Caco-2 (cell line): ENCODE results near the gene TMEM145. TPM values are rescaled to one million over a fixed set of nuclear protein-coding genes. Genes with fewer than 3 reads are reported as not detected.

Experiments
- BruUV-seq: library from RNA; stranded (reverse); fragments of 400-500 nt; replicated peaks from 2 replicates; lab custom pipeline; 2021; lab: Mats Ljungman, UMichigan
- CTCF ChIA-PET: fragments of 300-600 bp; sonication (Branson Sonifier 250); formaldehyde crosslinking; loops from one replicate; lab custom pipeline; 2022; ENCODE audit warnings: antibody characterized with exemption; lab: Charles Lee
- POLR2A ChIA-PET: fragments of 300-600 bp; sonication (Branson Sonifier 250); formaldehyde crosslinking; loops from one replicate; lab custom pipeline; 2022; ENCODE audit warnings: antibody characterized with exemption; lab: Charles Lee
- DNase-seq, 2 experiments: peaks; one replicate each; pipeline versions ENCODE4 v3.0.0 to v3.0.0-alpha.2; 2020 to 2022
- H3K27me3 ChIP-seq: replicated peaks from 2 replicates; pipeline ENCODE4 v1.6.0; 2011; ENCODE audit warnings: low read length; ENCODE audit not compliant: control insufficient read depth, insufficient read depth
- H3K36me3 ChIP-seq: 2 replicates; pipeline ENCODE4 v1.5.1; 2011; ENCODE audit warnings: low read length; ENCODE audit not compliant: control insufficient read depth, insufficient read depth
- H3K4me1 ChIP-seq: fragments of 250-450 bp; sonication (Bioruptor Pico); 2 replicates; pipeline ENCODE4 v1.5.1; 2020; ENCODE audit warnings: mild to moderate bottlenecking
- H3K4me3 ChIP-seq: 2 replicates; pipeline ENCODE4 v1.5.1; 2011; ENCODE audit warnings: low read depth, mild to moderate bottlenecking, control low read depth, low read length
- H3K9me3 ChIP-seq: fragments of 250-450 bp; sonication (Bioruptor Pico); 2 replicates; pipeline ENCODE4 v1.5.1; 2020; ENCODE audit warnings: mild to moderate bottlenecking, moderate library complexity
- H3K27ac Mint-ChIP-seq: one replicate; pipeline ENCODE4 v1.8.0; 2022; ENCODE audit warnings: mixed read lengths; ENCODE audit not compliant: unreplicated experiment
- H3K27me3 Mint-ChIP-seq: one replicate; pipeline ENCODE4 v1.8.0; 2022; ENCODE audit warnings: mixed read lengths; ENCODE audit not compliant: insufficient read depth, unreplicated experiment
- H3K36me3 Mint-ChIP-seq: one replicate; pipeline ENCODE4 v1.8.0; 2022; ENCODE audit warnings: mild to moderate bottlenecking, mixed read lengths; ENCODE audit not compliant: insufficient read depth, unreplicated experiment
- H3K4me1 Mint-ChIP-seq: one replicate; pipeline ENCODE4 v1.8.0; 2022; ENCODE audit warnings: low read depth, mixed read lengths; ENCODE audit not compliant: unreplicated experiment
- H3K4me3 Mint-ChIP-seq: one replicate; pipeline ENCODE4 v1.8.0; 2022; ENCODE audit warnings: mild to moderate bottlenecking, moderate library complexity, mixed read lengths; ENCODE audit not compliant: unreplicated experiment
- H3K9me3 Mint-ChIP-seq: one replicate; pipeline ENCODE4 v1.8.0; 2022; ENCODE audit warnings: mixed read lengths; ENCODE audit not compliant: unreplicated experiment
- CTCF ChIP-seq, 2 experiments: fragments of 200-600 bp in 1 of 2; IDR thresholded peaks; 1 replicate in 1 of 2; 2 replicates in 1 of 2; pipeline versions ENCODE4 v1.5.1 to v1.8.0; 2011 to 2022; ENCODE audit warnings: antibody characterized with exemption in 1 of 2, control low read depth in 1 of 2, inconsistent platforms in 1 of 2, low read depth in 1 of 2, low read length in 1 of 2, mild to moderate bottlenecking in 1 of 2, moderate library complexity in 1 of 2; ENCODE audit not compliant: insufficient read depth in 1 of 2, severe bottlenecking in 1 of 2, unreplicated experiment in 1 of 2
- intact Hi-C: fragments of 100-400 bp; cut with micrococcal nuclease; formaldehyde crosslinking; loops from one replicate; pipeline ENCODE4 v1.10.0; 2022; ENCODE audit not compliant: unreplicated experiment
- total RNA-seq: library from RNA; stranded (reverse); gene quantifications from 2 replicates; pipeline ENCODE4 v1.2.3, GENCODE V29; 2022

TMEM145 gene
- total RNA-seq, 1 experiment from 2014 or later, result 2.2 TPM

- Mint-ChIP-seq H3K36me3 (peaks cover 19% of the 10 kb centered on the region), H3K4me3 (no peak overlapping the region), H3K9me3 (no peaks in the 10 kb centered on the region), H3K4me1 (peaks cover 20% of the 10 kb centered on the region), H3K27ac (no peak overlapping the region), H3K27me3 (no peaks in the 10 kb centered on the region)
- intact Hi-C loops, result no loop called here
- BruUV-seq, result no TSS peak
- H3K27me3 ChIP-seq, result no peaks in the 10 kb centered on the region
- H3K4me1 ChIP-seq, result peaks cover 10% of the 10 kb centered on the region
- POLR2A ChIA-PET, result no interaction called here
- H3K36me3 ChIP-seq, result peaks cover 2% of the 10 kb centered on the region
- CTCF ChIA-PET, result no interaction called here
- no peak for DNase-seq
- H3K4me3 ChIP-seq, result no peak overlapping the region
- H3K9me3 ChIP-seq, result no peaks in the 10 kb centered on the region
- no peak for TF ChIP-seq CTCF (IDR thresholded peaks at IDR 0.05; ENCODE audit: insufficient read depth in 1 of 2, low read depth in 1 of 2, low read length in 1 of 2, severe bottlenecking in 1 of 2, unreplicated experiment in 1 of 2)
These were observed 44.2 kb downstream of the TMEM145 start for GRCh38 chr19:42357290-42357689.

- Histone ChIP-seq H3K27me3 (no peaks in the 10 kb centered on the region), H3K4me1 (peaks cover 10% of the 10 kb centered on the region), H3K9me3 (no peaks in the 10 kb centered on the region), H3K4me3 (no peak overlapping the region), H3K36me3 (peaks cover 3% of the 10 kb centered on the region)
- Mint-ChIP-seq H3K4me1 (peaks cover 20% of the 10 kb centered on the region), H3K27me3 (no peaks in the 10 kb centered on the region), H3K27ac (no peak overlapping the region), H3K4me3 (no peak overlapping the region), H3K36me3 (peaks cover 30% of the 10 kb centered on the region), H3K9me3 (no peaks in the 10 kb centered on the region)
- DNase-seq, result peak in 1 of 2 experiments; percentile 37
- POLR2A ChIA-PET, result interaction anchor here (0.6 kb wide), 1 partner anchor 43 kb away, joined by 3 read pairs; no protein-coding TSS in a partner anchor
- intact Hi-C loops, result no loop called here
- CTCF ChIA-PET, result interaction anchor here (0.6 kb wide), 1 partner anchor 16 kb away, joined by 5 read pairs; no protein-coding TSS in a partner anchor
- no peak for TF ChIP-seq CTCF (IDR thresholded peaks at IDR 0.05; ENCODE audit: insufficient read depth in 1 of 2, low read depth in 1 of 2, low read length in 1 of 2, severe bottlenecking in 1 of 2, unreplicated experiment in 1 of 2)
- no TSS peak for BruUV-seq
These were observed 47.9 kb downstream of the TMEM145 start for GRCh38 chr19:42360787-42361544.

- H3K27me3 Mint-ChIP-seq, result no peaks in the 10 kb centered on the region
- peaks cover 20% of the 10 kb centered on the region for H3K4me1 Mint-ChIP-seq
- DNase-seq, result no peak
- Histone ChIP-seq H3K36me3 (peaks cover 3% of the 10 kb centered on the region), H3K4me3 (no peak overlapping the region), H3K27me3 (no peaks in the 10 kb centered on the region), H3K9me3 (no peaks in the 10 kb centered on the region), H3K4me1 (peaks cover 10% of the 10 kb centered on the region)
- H3K27ac Mint-ChIP-seq, result no peak overlapping the region
- no peak for TF ChIP-seq CTCF (IDR thresholded peaks at IDR 0.05; ENCODE audit: insufficient read depth in 1 of 2, low read depth in 1 of 2, low read length in 1 of 2, severe bottlenecking in 1 of 2, unreplicated experiment in 1 of 2)
- no peaks in the 10 kb centered on the region for H3K9me3 Mint-ChIP-seq
- BruUV-seq, result no TSS peak
- CTCF ChIA-PET, result no interaction called here
- intact Hi-C loops, result no loop called here
- no peak overlapping the region for H3K4me3 Mint-ChIP-seq
- POLR2A ChIA-PET, result no interaction called here
- H3K36me3 Mint-ChIP-seq, result peaks cover 30% of the 10 kb centered on the region
These were observed 48.4 kb downstream of the TMEM145 start for GRCh38 chr19:42361545-42361910.
